ENCODE measurements around the gene BCL7B. TPM values are rescaled to one million over a fixed set of nuclear protein-coding genes. Genes with fewer than 3 reads are reported as not detected.

The BCL7B gene
- total RNA-seq, 1 experiment from 2014 or later, result 50.4 TPM

- TF ChIP-seq POLR2AphosphoS5 (IDR thresholded peaks at IDR 0.05; ENCODE audit: low read depth, low read length), result peak; percentile 61; the same call in 1 of the 2 replicates
- no peak for TF ChIP-seq ATF3 (IDR thresholded peaks at IDR 0.05)
- TF ChIP-seq TCF7L2 (IDR thresholded peaks at IDR 0.05; ENCODE audit: borderline replicate concordance, extremely low read depth, insufficient read depth, insufficient read length), result peak; percentile 81
- TF ChIP-seq RAD21 (IDR thresholded peaks at IDR 0.05; ENCODE audit: low read depth), result no peak
These were observed 35.2 kb downstream of the BCL7B start, which contains the start of gene BAZ1B (continued) for GRCh38 chr7:73522105-73522872.

- ATAC-seq (peak; percentile 70), DNase-seq (ENCODE audit: low read depth, low spot score) (no peak)
- RAD21 ChIA-PET (ENCODE audit: low non-redundant PET in 1 of 2, low total read pairs in 2 of 2, uncharacterized antibody in 2 of 2, unreplicated experiment in 2 of 2), result no interaction called here
- Histone ChIP-seq H3K9me2 (ENCODE audit: insufficient read depth) (no peaks in the 10 kb centered on the region), H3K4me1 (ENCODE audit: control insufficient read depth in 1 of 2, insufficient read depth in 2 of 2, low read length in 2 of 2) (peaks cover 15 to 23% of the 10 kb centered on the region in 2 experiments; a peak in 3 of 4 replicates), H3K27me3 (ENCODE audit: insufficient read depth, low read length) (no peaks in the 10 kb centered on the region), H2AFZ (ENCODE audit: low read depth, low read length, poor library complexity, severe bottlenecking) (no peak overlapping the region), H3K79me2 (ENCODE audit: insufficient read depth, low read length) (peaks cover 49% of the 10 kb centered on the region), H3K27ac (ENCODE audit: low read depth, low read length) (peak overlapping the region; percentile 96), H3K9me3 (ENCODE audit: control insufficient read depth in 1 of 2, insufficient read depth in 1 of 2, low read depth in 1 of 2, low read length in 2 of 2) (no peaks in the 10 kb centered on the region), H3K36me3 (ENCODE audit: control insufficient read depth in 1 of 2, insufficient read depth in 2 of 2, low read length in 2 of 2) (peaks cover 5 to 17% of the 10 kb centered on the region in 2 experiments; a peak in 3 of 4 replicates), H3K4me3 (replicated peaks in 1 of 2; ENCODE audit: low read depth in 1 of 2, low read length in 2 of 2) (peak overlapping the region; percentile 86 to 87), H4K20me1 (ENCODE audit: insufficient read depth) (peaks cover 20% of the 10 kb centered on the region; the same call in 1 of the 2 replicates), H3K9ac (ENCODE audit: low read length) (peak overlapping the region; percentile 97), H3K4me2 (ENCODE audit: low read length) (peak overlapping the region; percentile 87)
- TF ChIP-seq ZFX (IDR thresholded peaks at IDR 0.05) (peak; percentile 100), ZBTB33 (IDR thresholded peaks at IDR 0.05; ENCODE audit: extremely low read depth, insufficient replicate concordance, low read length) (no peak), YY1 (IDR thresholded peaks at IDR 0.05; ENCODE audit: extremely low read depth, insufficient replicate concordance, low read depth, low read length) (no peak), EGR1 (IDR thresholded peaks at IDR 0.05; ENCODE audit: low read depth) (no peak), ELF1 (IDR thresholded peaks at IDR 0.05; ENCODE audit: borderline replicate concordance, low read depth) (no peak), POLR2AphosphoS5 (IDR thresholded peaks at IDR 0.05; ENCODE audit: low read depth, low read length) (peak; percentile 41; the same call in 1 of the 2 replicates), REST (IDR thresholded peaks at IDR 0.05; ENCODE audit: low read depth) (no peak), ZNF274 (IDR thresholded peaks at IDR 0.05; ENCODE audit: low read depth, low read length) (no peak), SRF (IDR thresholded peaks at IDR 0.05; ENCODE audit: low read depth) (no peak), CBX3 (IDR thresholded peaks at IDR 0.05; ENCODE audit: low read depth) (no peak), CEBPB (IDR thresholded peaks at IDR 0.05; ENCODE audit: low read depth) (no peak)
- no TSS peak for BruUV-seq (replicated peaks)
- intact Hi-C loops (cut with micrococcal nuclease), result loop anchor here (1.0 to 5.0 kb wide), 2 partner anchors 36 to 206 kb away; partner anchors contain the start of gene BCL7B
- POLR2A ChIA-PET, result interaction anchor here (0.7 to 1.4 kb wide), 4 partner anchors 10 to 35 kb away, joined by 3 to 5 read pairs (median 3); no protein-coding TSS in a partner anchor
- CTCF ChIA-PET, result no interaction called here
These were observed 35.8 kb downstream of the BCL7B start for GRCh38 chr7:73521636-73522104.
